ENCODE measurements around the gene RASA2. TPM values are rescaled to one million over a fixed set of nuclear protein-coding genes. Genes with fewer than 3 reads are reported as not detected.

Gene RASA2
- total and polyA plus RNA-seq, 2 of the 8 experiments (the other 6 are each of a cell fraction or from before 2014, with no cell fraction given) = 3.5 to 15.9 TPM

DNA sequence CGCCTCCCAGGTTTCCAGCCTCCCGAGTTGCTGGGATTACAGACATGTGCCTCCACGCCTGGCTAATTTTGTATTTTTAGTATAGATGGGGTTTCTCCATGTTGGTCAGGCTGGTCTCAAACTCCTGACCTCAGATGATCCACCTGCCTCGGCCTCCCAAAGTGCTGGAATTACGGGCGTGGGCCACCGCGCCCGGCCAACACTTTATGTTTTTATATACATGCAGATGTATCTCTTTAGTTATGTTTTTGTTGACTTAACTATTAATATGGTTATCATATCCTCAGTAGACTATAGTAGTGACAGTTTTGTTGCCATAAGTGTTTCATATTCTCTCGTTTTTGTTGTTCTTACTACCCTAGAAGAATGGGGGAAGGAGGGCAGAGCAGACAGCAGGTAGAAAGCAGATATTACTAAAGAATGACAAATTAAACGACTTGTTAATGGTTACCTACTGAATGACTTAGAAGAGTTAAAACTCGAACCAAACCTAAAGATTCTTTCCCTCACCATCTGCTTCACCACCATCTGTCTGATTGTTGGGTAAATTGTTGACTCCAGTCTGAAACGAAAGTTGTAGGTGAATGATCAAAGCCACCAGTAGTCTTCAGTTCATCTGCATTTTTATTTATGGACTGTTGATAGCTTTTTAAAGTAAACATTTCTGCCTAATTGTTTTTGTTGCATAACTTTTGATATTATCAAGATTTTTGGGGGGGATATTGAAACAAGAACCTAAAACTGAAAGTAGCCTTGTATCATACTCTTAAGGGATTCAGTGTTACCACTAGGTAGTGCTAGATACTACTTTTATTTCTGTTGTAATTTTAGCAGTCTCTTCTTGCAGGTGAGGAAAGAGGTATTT is 89.3 kb downstream of the RASA2 start:
- Histone ChIP-seq H3K79me2 (ENCODE audit: control insufficient read depth in 1 of 2, insufficient read depth in 2 of 2, low read length in 2 of 2) (no peaks in the 10 kb centered on the region), H2BK5ac (ENCODE audit: low read depth, low read length) (no peak overlapping the region), H2BK12ac (ENCODE audit: low read depth, low read length) (no peak overlapping the region), H2AFZ (ENCODE audit: low read length) (no peak overlapping the region), H3K27me3 (replicated peaks in 1 of 4; ENCODE audit: control insufficient read depth in 3 of 4, extremely low read depth in 1 of 4, insufficient read depth in 3 of 4, low read length in 3 of 4) (no peaks in the 10 kb centered on the region), H2BK20ac (ENCODE audit: low read length) (no peak overlapping the region), H4K5ac (ENCODE audit: insufficient read length, low read depth, low read length) (no peak overlapping the region), H2BK120ac (replicated peaks; ENCODE audit: low read depth, low read length) (no peak overlapping the region), H3K23ac (ENCODE audit: insufficient read length) (no peak overlapping the region), H4K8ac (ENCODE audit: extremely low read depth, insufficient read depth, low read length) (no peak overlapping the region), H3K27ac (ENCODE audit: low read depth, low read length) (no peak overlapping the region), H3K56ac (replicated peaks; ENCODE audit: insufficient read length, low read depth, low read length) (no peak overlapping the region), H3K9me3 (ENCODE audit: insufficient read depth in 2 of 2, low read depth in 1 of 2, low read length in 1 of 2) (no peaks in the 10 kb centered on the region), H3K4me1 (replicated peaks in 1 of 4; ENCODE audit: control insufficient read depth in 3 of 4, insufficient read depth in 4 of 4, low read length in 3 of 4) (no peaks in the 10 kb centered on the region), H3K18ac (ENCODE audit: extremely low read depth, low read length) (no peak overlapping the region), H3K79me1 (ENCODE audit: low read depth, low read length) (no peaks in the 10 kb centered on the region), H3K14ac (ENCODE audit: insufficient read length) (no peak overlapping the region), H3K36me3 (ENCODE audit: control insufficient read depth in 2 of 4, insufficient read depth in 4 of 4, low read length in 3 of 4) (peaks cover 0 to 34% (median 11%) of the 10 kb centered on the region in 4 experiments; a peak in 6 of 8 replicates), H2AK5ac (ENCODE audit: low read depth, low read length) (no peak overlapping the region), H4K91ac (replicated peaks; ENCODE audit: insufficient read length, low read length) (no peak overlapping the region), H3K4ac (replicated peaks; ENCODE audit: insufficient read length, low read depth, low read length) (no peak overlapping the region), H2BK15ac (ENCODE audit: low read length) (no peak overlapping the region), H3K9ac (replicated peaks in 1 of 4; ENCODE audit: extremely low read depth in 1 of 4, low read depth in 3 of 4, low read length in 3 of 4) (no peak overlapping the region), H3K4me3 (ENCODE audit: extremely low read depth in 1 of 4, insufficient read depth in 2 of 4, low read depth in 3 of 4, low read length in 4 of 4) (no peak overlapping the region), H3K23me2 (ENCODE audit: low read depth, low read length) (no peaks in the 10 kb centered on the region), H3K4me2 (ENCODE audit: insufficient read depth in 1 of 2, low read depth in 2 of 2, low read length in 2 of 2) (no peak overlapping the region), H4K20me1 (replicated peaks in 1 of 2; ENCODE audit: control insufficient read depth in 1 of 2, insufficient read depth in 2 of 2, low read length in 2 of 2) (no peaks in the 10 kb centered on the region)
- TF ChIP-seq SP2 (IDR thresholded peaks at IDR 0.05; ENCODE audit: low read length) (no peak), CREB1 (IDR thresholded peaks at IDR 0.05) (no peak), RAD21 (IDR thresholded peaks at IDR 0.05 in 1 of 2, conservative IDR thresholded peaks at IDR 0.05 in 1 of 2; ENCODE audit: low read depth in 2 of 2, low read length in 2 of 2) (peak in 1 of 2 experiments; percentile 40; a peak in 1 of 4 replicates)
- TF ChIP-seq, protein P1, sequence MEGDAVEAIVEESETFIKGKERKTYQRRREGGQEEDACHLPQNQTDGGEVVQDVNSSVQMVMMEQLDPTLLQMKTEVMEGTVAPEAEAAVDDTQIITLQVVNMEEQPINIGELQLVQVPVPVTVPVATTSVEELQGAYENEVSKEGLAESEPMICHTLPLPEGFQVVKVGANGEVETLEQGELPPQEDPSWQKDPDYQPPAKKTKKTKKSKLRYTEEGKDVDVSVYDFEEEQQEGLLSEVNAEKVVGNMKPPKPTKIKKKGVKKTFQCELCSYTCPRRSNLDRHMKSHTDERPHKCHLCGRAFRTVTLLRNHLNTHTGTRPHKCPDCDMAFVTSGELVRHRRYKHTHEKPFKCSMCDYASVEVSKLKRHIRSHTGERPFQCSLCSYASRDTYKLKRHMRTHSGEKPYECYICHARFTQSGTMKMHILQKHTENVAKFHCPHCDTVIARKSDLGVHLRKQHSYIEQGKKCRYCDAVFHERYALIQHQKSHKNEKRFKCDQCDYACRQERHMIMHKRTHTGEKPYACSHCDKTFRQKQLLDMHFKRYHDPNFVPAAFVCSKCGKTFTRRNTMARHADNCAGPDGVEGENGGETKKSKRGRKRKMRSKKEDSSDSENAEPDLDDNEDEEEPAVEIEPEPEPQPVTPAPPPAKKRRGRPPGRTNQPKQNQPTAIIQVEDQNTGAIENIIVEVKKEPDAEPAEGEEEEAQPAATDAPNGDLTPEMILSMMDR (IDR thresholded peaks at IDR 0.05; ENCODE audit: control extremely low read depth in 1 of 3, insufficient read depth in 1 of 3, low read depth in 1 of 3, low read length in 3 of 3) = peak in 1 of 3 experiments; percentile 30; a peak in 2 of 4 replicates
- FAIRE-seq (no peak), DNase-seq (ENCODE audit: low read depth in 1 of 2, low spot score in 2 of 2) (no peak)
- 85% methylated on average over 13 of the region's 13 CpGs; no CpG with 5 or more reads in 1 of the 2 experiments for WGBS, 2 experiments (ENCODE audit: extremely low coverage in 1 of 2, insufficient coverage in 1 of 2, insufficient read length in 1 of 2, insufficient replicate concordance in 2 of 2, low coverage in 1 of 2, low lambda C conversion rate in 2 of 2, missing lambda C conversion rate in 1 of 2)
- CTCF ChIA-PET (ENCODE audit: partially characterized antibody) = interaction anchor here (0.6 to 3.4 kb wide), 7 partner anchors 11 to 404 kb away, joined by 3 to 14 read pairs (median 3); no protein-coding TSS in a partner anchor
- POLR2A ChIA-PET (ENCODE audit: partially characterized antibody) = no interaction called here

Data from H1 (cell line).